COR-L47 (cell line): ENCODE measurements around the gene PHC2.

ENCODE experiments used
- DNase-seq: peaks from one replicate; lab custom pipeline; 2025; lab: John Stamatoyannopoulos, UW

PHC2 gene

GRCh38 chr1:33349081-33349759 is 81.7 kb downstream of the PHC2 start:
- DNase-seq, result peak; percentile 31

- no peak for DNase-seq
Measured at GRCh38 chr1:33348676-33349080, 82.2 kb downstream of the PHC2 start.

DNA sequence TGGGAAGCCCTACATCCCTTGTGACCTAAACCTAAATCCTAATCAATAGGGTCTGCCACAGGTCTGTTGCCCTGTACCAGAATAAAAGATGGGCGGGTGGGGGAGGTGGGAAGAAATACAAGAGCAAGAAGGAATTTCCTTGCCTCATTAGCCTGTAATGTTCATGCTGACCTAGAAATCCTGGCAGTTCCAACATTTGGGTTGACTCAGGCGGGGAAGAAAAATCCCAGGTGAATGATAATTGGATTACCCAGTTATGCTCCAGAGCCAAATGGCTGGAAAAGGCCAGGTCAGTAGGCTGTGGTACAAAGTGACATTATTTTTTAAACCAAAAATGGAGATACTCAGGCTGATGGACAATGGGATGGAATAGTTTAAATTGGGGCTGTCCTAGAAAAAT is 82.7 kb downstream of the PHC2 start:
- DNase-seq, result no peak

- DNase-seq, result no peak
Measured at GRCh38 chr1:33347650-33347992, 83.3 kb downstream of the PHC2 start.

- no peak for DNase-seq
Measured at GRCh38 chr1:33346927-33347649, 83.8 kb downstream of the PHC2 start.

DNA sequence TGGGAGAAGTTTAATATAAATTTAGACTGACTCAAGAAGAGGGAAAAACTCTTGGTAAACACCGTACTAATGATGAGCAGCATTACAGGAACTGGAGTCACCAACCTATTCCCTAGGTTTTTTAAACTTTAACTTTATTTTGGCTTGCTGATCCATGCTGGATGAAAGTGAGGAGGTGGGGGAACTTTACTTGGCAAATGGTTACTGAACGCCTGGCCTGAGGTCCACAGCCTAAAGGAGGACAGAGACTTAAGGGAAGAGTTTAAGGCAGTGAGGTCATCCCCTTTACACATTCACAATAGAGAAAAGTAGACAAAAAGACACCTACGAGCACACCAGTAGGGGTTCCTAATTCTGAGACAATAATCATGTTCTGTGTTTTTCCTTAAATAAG is 84.4 kb downstream of the PHC2 start:
- DNase-seq, result no peak

- DNase-seq, result no peak
Measured at GRCh38 chr1:33344896-33345560, 85.9 kb downstream of the PHC2 start.

GRCh38 chr1:33343539-33343938 is 87.4 kb downstream of the PHC2 start:
- no peak for DNase-seq

GRCh38 chr1:33342041-33342723 is 88.7 kb downstream of the PHC2 start:
- DNase-seq, result peak; percentile 96

DNA sequence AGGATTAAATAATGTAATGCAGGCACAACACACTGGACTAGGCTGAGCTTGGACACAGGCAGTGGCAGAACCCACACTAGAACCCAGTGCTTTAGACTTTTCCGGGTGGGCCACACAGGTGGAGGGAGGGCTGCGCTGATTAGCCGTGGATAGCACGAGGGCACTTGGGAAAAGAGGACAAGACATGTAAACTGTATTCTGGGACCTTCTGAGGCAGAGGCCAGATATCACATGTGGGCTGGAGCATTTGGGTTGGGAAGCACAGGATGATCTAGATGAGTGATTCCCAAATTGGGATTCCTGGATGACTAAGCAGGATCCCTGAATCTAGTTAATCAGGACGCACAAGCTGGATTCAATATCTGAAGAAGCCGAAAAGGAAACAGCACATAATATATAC is 89.7 kb downstream of the PHC2 start:
- DNase-seq, result no peak

DNA sequence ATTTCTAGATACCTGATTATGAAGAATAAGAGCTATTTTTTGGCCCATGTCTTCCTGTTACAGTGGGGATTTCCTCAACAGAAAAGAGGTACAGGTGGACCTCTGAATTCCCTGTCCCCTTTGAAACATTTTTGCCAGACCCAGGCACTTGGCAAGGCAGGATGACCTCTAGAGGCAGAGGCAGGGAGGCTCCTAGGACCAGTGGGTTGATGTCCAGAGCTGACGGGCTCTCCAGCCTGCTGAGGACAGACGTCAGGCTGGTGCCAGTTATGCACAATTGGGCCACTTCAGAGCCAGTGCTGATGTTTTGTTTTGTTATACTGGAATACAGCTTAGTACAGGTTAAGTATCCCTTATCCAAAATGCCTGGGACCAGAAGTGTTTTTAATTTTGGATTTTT is 91.5 kb downstream of the PHC2 start:
- DNase-seq, result no peak

GRCh38 chr1:33338440-33339211 is 92.3 kb downstream of the PHC2 start:
- no peak for DNase-seq

GRCh38 chr1:33338048-33338439 is 92.9 kb downstream of the PHC2 start:
- no peak for DNase-seq

GRCh38 chr1:33337441-33337840 is 93.5 kb downstream of the PHC2 start:
- DNase-seq, result no peak

- no peak for DNase-seq
Measured at GRCh38 chr1:33336580-33336979, 94.3 kb downstream of the PHC2 start.

DNA sequence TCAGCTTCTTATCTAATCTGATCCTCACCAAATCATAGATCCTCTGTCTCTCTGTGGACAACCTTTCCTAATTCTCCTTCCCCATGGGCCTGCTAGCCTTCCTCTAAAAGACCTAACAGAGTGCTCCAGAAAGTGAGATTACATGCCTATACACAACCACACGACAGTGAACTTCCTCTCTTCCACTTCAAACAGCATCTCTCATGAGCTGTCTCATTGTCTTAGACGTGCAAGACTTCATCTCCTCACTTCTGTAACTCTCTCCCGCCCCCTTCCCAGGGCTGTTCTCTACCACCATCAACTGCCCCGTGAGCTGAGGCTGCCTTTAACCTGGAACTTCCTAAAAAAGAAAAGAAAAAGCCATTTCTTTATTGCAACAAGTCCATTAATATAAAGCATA is 95.9 kb downstream of the PHC2 start:
- DNase-seq, result no peak

DNA sequence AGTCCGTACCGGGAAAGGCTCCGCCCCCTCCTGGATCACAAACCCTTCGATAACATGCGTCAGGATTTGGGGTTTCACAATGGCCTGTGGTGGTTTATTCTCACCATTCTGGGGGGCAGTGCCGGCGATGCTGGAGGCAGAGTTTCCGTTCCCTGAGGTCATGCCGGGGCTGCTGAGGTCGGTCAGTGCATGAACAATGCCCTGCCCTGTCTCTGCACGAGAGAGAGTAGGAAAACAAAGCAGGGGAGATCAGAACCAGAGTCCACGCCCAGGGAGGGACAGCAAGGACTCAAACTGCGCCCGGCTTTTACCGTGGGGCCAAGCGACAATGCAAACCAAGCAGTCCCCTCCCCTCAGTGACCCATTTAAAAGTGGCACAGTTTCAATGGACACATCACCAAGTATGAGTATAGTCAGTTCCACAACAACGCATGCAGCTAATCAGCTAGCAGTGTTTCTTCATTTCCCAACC is 96.8 kb downstream of the PHC2 start:
- no peak for DNase-seq

GRCh38 chr1:33332881-33333280 is 98.0 kb downstream of the PHC2 start:
- DNase-seq, result no peak

- DNase-seq, result no peak
Measured at GRCh38 chr1:33332357-33332789, 98.5 kb downstream of the PHC2 start.

- no peak for DNase-seq
Measured at GRCh38 chr1:33331444-33332356, 99.2 kb downstream of the PHC2 start.

GRCh38 chr1:33330906-33331305 is 100.0 kb downstream of the PHC2 start:
- no peak for DNase-seq
